GM18868 (cell line): ENCODE results near the gene NEK6.

ENCODE experiments used
- ATAC-seq: cut with Tn5 transposase; IDR thresholded peaks from one replicate; pipeline ENCODE4 v1.9.1; 2021; ENCODE audit warnings: mild to moderate bottlenecking, moderate library complexity; ENCODE audit not compliant: unreplicated experiment

The NEK6 gene

DNA sequence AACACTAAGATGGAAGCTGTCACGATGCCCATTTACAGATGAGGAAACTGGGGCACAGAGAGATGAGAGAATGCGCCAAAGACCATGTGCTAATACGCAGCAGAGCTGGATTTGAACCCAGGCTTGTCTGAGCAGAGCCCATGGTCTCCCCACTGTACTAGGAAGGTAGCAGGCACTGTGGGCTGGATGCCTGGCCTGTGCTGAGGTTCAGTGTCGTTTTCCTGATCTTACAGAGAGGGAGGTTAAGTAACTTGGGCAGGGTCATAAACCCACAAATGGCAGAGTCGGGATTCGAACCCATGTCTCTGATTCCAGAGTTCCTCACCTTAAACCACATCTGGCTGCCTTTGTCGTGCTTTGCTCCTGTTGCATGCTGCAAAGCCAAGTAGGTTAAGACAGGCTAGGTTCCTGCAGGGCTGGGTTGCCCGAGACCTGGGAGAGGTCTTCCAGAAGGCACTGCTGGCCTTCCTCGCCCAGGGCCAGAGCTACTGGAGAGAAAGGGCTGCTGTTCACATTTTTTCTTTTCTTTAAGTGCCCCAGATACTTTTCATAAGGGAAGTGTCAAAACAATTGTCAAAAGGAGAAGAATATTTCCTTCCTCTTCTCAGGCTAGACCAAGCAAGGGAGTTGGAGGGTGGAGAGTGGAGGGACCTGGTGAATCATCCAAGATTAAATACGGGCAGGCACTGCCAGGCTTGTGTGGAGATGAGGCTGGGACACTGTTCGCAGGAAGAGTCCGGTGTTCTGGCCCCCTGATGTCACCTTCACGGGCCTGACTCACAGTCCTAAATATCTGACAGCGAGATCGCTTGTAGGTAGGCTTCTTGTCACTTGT is 3.2 kb downstream of the NEK6 start:
- ATAC-seq = no peak

DNA sequence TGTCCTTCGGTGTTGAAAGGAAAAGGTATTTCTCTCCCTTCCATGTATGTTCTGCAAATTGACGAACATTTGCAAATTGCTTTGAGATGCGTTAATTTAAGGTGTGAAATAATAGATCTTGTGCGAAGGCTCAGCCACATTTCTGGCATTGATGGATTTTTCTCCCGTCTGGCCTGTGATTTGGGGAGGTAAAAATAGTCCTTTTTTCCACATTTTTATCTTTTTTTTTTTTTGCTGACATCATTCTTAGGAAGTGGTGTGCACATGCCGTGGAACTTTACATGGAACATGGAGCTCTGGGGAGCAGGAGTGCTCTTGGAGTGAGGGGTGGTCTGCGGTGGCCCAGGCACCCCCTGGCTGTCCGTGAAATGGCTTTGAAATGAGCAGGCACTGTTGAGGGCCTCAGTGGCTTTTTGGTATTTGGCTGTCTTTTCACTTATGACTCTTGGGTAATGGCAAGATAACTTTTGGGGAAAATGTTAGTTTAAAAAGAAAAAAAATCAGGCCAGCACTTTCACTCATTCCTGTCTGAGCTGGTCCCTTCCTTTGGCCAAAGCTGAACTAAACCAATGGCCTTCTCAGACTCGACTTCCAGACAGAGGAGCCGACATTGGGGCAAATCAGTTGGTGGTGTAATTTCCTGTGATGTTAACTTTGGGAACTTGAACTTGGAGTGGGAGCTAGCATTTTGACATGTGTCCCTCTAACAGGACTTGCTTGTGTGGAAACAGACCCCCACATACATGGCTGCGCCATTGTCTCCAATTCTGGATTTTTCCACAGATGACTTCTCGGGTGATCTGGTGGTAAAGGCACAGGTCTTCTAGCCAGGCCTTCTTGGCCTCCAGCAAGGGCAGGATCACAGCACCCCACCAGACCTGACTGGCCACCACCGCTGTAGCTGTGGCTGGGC is 4.2 kb downstream of the NEK6 start:
- no peak for ATAC-seq

DNA sequence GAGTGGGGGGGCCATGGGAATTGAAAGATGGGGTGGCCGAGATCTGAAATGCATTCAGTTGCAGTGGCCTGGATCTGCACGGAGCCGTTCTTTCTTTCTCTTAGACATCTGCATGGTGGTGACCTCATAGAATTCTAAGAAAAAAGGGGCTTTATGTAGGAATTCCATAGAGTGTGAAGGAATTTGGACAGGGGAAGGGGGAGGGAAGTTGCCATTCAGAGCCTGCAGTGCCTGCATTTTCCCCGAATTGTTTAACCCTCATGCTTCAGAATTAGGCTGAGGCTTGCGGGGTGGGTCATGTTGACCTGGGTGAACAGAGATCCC is 4.9 kb downstream of the NEK6 start:
- ATAC-seq = no peak

DNA sequence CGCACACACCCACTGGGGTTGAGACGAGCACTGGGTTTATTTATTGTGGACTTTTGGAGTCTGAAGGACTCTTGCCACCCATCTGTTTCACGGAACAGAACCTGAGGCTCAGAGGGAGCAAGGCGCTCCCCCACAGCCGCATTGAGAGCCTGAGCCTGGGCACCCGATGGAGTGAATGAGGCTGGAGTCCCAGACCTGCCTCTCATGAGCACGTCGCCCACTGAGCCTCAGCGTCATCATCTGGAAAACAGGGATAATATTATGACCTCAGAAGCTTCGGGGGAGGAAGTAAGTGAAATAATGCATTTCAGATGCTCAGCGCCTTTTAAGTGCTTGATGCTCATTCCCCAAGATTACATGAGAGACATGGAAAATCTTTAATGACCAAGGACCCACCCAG is 5.5 kb downstream of the NEK6 start:
- no peak for ATAC-seq

DNA sequence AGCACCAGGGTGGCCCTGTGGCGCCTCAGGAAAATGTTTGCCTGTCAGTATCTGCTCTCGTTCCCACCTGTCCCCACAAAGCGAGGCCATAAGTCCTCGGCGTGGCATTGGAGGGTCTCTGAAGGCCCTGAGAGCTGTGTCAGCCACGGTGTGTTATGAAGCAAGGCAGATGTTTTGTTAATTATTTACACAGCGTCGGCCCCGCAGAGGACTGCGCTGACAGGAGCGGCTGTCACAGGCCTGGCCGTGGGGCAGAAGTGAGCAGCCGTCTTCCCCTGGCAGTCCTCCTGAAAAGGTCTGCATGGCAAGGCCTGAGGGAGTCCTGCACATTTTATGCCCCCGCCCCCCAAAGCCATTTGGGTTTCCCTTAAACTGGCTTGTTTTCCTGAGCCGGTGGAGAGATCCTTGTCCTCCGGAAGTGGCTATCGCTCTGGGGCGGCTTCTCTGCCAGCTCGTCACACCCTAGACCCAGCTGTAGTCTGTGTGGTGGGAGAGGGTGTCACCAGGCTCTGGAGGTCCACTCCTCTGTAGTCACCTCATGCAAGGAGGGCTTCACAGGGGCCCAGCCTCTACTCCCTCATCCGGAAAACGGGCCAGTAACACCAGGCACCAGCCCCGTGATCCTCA is 6.2 kb downstream of the NEK6 start:
- no peak for ATAC-seq

DNA sequence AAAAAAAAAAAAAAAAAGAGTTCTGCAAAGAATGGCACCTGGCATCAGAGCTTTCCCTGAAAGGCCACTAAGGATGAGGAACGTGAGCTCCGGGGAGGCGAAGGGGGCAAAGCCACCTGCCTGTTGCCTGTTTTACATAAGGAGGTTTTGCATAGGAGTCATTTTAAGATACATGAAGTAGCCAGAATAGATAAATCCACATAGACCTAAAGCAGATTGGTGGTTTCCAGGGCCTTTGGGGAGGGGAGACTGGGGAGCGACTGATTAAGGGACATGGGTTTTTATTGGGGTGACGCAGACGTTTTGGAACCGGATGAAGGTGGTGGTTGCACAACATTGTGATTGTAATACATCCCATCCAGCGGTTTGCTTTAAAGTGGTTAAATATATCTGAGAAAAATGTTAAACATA is 7.1 kb downstream of the NEK6 start:
- peak; percentile 65 for ATAC-seq

DNA sequence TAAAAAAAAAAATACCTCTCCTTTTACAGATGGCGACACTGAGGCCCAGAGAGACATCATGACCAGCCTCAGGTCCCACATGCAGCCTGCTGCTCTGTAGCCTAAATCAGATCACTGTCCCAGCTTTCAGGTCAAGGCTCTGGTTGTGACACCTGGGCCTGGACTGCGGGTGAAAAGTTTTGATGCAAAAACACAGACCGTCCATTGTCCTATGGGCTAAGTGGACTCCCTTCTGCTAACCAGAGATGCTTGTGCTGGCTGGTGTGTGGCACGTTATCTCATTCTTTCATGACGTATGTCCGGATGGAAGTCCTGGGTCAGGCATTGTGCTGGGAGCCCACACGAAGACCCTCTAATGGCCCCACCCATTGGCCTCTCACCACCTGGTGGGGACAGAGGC is 7.8 kb downstream of the NEK6 start:
- no peak for ATAC-seq

DNA sequence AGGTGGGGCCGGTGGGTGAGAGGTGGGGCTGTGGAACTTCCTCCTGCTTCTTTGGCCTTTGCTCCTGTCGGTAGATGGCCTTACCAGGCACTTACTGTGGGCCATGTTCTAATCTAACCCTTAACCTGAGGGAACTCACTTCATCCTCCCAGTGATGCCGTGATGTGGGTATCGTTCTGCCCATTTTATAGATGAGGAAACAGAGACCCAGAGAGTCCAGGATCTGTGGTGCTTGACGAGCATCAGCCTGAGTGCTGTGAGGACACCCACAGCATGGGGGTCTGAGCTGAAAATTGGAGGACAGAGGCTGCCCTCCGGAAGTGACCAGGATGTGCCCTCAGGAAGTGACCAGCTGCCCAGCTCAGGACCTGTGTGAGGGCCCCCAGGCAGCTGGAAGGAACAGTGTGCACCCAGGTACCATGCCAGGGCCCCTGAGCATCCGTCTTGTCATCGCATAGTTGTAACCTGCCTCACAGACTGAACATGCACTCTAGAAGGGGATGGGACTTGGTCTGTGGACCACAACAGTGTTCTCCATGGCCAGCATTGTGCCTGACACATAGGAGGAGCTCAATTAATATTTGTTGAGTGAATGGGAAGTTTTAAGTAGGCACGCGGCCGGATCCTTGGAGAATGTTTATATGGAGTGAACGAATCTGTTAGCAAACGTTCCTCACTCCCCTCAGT is 8.5 kb downstream of the NEK6 start:
- ATAC-seq = no peak

DNA sequence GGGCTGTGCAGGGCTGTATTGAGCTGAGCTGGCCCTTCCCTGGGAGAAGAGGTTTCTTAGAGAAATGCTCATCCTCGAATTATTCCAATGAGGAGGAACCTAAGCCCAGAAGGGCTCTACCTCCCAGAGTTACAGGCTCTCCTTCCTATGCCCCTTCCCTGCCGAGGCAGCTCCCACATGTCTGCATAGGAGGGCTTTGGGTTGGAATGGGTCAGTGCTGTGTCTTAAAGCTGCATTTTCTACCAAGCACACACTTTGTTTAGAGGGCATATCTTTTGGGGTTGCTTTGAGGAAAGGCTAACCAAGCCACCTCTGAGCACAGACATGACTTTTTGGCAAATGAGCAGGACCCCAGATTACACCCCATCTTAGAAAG is 9.1 kb downstream of the NEK6 start:
- ATAC-seq = no peak

DNA sequence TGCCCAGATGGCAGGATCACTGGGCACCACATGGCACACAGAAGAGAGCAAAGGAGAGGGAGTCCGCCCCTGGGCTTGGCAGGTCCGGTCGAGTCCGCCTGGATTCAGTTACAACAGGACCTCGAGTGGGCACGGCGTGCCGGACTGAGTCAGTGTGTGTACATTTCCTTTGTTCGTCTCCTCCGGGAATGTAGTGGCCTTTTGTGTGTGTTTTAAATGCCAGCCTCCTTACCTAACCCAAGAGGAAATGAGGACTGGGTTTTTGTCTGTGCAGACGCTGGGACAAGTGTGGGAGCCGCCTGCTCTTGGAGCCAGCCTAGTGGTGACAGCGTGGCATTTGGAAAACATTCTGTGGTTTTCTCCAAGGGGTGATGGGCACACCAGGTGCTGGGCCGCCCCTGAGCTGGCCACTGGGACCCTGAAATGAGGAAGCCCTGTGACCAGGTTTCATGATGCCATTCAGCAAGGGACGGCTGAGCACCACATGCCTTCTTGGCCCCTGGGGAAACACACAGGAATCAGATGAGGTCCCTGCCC is 9.6 kb downstream of the NEK6 start:
- no peak for ATAC-seq

DNA sequence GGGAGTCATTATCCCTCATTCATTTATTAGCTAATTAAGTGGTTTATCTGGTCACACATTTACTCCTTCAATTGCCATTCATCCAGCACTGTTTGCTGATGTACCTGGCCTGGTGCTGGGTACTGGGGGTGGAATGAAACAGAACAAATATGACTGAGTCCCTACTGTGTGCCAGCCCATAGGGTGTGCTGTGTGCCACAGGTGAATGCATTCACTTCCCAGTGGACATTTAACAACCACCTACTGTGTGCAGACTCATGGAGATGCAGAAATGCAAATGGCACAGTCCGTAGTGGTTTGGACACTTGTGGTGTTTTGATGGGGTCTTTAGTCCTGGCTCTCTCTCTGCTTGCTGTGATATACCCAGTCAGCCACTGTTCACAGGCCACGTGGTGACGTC is 10.5 kb downstream of the NEK6 start:
- ATAC-seq = no peak

DNA sequence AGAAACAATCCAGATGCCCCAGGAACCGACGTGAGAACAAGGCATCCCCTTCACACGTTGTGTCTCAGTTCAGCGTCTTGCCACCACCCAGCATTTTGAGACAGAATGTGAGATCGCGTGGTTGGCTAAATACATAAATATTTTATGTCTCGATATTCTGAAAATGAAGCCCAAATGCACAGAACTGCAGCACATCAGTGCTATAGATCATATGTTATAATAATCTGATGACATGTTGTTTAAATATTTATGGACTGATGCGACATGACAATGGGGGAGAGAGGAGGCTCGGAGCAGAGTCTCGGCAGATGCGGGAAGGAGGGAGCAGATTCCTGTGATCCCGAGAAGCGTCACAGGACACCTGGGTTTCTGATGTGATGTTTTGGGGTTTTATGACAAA is 10.9 kb downstream of the NEK6 start:
- no peak for ATAC-seq

DNA sequence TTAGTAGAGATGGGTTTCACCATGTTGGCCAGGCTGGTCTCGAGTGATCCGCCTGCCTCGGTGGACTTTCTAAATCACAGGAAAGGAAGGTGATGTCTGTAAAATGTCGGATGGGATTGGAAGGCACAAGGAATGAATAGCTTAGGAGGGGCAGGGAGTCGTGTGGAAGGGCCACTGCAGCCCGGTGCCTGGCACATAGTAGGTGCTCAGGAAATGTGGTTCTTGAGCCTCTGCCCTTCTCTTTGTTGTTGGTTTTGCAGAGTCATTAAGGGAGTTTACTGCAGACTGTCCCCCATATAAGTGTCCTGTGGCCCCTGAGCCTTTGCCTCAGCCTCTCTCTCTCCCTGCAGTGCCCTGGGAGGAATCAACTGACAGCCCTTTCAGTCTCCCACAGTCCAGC is 11.8 kb downstream of the NEK6 start:
- no peak for ATAC-seq

DNA sequence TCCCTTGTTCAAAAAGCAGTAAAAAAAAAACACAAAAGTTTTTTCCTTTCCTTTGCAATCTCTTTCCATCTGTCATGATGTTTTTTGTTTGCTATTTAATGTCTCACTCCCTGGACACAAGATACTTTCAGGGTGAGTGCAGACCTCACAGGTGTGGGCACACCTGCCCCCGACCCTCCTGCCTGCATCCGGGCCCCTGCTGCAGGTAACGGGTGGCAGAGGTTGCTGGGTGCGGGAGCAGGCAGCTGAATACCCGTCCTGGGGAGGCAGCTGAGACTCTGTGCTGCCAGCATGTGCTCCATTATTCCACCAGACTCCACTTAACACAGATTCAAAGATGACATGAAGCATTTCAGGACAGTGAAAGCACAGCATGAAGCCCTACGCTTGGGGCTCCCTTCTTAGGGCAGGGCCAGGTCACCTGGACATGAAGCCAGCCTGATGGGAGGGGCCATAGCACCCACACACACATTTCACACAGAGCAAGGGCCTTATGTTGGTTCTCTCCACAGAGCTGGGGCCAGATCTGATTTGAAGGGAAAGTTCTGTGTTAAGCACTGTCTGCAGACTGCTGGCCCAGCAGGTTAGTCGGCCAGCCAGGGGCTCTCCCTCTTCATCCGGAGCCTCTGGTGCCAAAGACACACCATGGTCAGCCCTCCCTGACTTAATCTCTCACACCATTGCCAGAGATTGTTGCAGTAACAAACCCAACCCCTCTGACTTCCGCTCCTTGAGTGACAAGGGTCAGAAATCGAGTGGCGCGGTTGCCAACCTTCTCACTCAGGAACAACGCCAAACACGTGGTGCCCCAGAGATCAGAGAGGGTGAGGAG is 13.0 kb downstream of the NEK6 start:
- ATAC-seq = no peak

DNA sequence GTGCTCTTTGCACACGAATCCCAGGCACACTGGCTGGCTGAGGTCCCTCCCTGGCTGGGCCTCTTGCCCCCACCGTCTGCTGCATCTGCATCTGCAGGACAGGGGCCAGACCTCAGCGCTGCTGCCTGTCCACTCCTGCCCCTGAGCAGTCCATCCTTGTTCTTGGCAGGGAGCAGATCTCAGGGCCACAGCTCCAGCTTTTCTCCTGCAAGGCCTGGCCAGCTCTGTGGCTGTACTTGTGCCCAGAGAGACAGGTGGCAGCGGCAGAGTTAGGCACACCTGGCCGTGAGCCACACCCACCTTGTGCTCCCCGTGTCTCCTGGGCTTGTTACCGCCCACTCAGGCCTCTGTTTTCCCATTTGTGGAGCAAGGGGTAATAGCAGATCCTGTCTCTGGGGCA is 13.9 kb downstream of the NEK6 start:
- ATAC-seq = no peak

DNA sequence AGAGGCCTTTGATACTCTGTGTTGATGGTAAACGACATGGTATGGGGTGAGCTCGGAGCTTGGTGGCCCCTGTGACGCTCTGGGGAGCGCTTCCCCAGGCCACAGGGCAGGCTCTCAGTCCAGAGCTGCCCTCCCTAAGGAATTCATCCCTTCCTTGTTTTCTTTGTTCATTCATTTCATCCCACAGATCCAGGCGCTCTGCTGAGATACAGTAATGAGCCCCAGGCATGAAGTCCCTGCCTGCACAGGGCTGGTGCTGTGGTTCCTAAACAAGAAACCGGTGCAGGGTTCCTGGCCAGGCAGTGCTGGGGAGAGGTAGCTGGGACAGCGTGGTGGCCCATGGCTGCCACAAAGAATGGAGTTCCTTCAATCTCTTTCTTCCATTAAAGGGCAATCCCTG is 14.4 kb downstream of the NEK6 start:
- no peak for ATAC-seq

DNA sequence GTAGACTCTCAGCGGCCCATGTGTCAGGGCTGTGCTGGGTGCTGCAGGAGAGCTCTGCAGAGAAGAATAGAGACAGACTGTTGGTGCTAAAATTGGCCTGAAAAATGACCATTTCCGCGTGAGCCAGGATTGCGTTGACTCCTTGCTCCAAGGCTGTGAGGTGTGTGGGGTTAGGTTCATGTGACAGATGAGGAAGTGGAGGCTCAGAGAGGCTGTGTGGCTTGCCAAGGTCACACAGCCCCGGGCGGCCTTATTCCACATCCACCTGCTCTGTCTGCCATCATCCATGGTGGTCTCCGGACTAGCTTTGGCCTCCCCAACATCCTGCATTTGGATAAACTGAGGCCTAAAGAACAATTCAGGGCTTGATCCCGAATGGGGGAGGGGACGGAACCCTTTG is 15.2 kb downstream of the NEK6 start:
- ATAC-seq = no peak

DNA sequence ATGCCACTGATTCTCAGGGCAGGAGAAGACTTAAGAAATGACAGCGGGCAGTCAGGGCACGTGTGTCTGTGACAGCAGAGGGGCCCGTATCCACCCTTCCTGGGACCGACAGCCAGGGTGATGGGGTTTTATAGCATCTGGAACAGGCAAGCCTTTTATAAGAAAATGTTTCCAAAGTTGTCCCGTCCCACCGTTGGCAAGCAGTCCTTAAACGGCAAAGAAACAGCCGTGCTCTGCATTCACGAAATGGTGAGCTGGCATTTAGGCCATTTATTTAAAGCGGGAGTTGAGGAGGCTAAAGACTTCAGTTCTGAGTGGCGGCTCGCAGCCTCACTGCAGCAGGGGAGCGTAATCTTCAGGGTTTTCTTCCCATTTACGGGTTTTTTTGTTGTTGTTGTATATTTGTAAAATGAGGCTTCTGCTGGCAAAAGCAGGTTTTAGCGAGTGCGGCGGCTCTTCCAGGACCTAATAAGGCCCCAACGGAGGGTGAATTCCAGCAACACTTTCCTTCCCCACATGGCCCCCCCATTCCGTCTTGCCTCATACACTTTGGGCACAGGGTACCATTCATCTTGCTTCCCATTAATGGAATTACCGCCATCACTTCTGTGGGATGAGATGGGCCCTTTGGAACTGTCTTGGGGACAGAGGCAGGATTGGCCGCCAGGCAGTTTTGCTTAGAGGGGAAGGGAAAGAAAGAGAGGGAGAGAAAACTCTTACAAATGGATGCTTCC is 15.8 kb downstream of the NEK6 start:
- ATAC-seq = no peak

DNA sequence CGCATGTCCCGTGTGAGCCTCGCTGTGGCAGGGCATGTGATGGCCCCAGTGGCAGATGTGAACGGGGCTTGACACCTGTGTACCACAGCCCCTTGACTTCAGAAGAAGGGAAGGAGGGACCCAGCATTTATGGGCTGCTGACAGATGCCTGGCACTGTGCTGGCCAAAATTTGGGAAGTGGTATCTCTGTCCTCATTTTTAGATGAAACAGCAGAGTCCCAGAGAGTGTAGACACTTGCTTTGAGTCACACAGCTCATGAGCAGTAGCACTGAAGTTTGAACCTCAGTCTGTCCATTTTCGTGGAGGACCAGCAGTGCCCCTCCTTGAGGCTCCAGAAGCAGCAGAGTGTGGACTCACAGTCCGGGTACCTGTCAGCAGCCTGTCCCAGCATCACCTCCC is 16.5 kb downstream of the NEK6 start:
- no peak for ATAC-seq

DNA sequence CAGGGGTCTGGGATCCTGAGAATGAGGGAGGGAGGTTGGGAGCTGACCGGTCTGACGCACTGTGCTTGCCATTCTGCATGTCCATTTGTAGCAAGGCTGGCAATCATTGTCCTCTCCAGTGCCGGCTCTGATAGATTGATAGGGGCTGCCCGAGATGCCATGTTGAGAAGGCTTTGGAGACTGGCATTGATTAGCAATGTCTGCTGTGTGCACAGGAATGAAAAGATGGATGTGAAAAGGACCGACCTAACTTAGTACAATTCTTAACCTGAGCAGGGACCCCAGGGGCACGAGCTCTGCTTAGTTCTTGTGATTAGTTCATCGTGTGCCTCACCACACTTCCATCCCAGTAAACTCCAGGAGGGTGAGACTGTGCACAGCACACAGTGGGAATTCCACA is 17.0 kb downstream of the NEK6 start:
- no peak for ATAC-seq
